HL-60 (cell line): ENCODE data around the gene MAN1A2.

Source experiments
- DNase-seq, 2 experiments: peaks; one replicate each; pipeline ENCODE4 v3.0.0-alpha.2; 2010 to 2020; ENCODE audit warnings: low read depth in 1 of 2, low spot score in 1 of 2
- H3K27ac ChIP-seq: fragments of 250-450 bp; sonication (Bioruptor Pico); replicated peaks from 2 replicates; pipeline ENCODE4 v1.5.1; 2020; ENCODE audit warnings: mild to moderate bottlenecking, moderate library complexity
- H3K27me3 ChIP-seq: fragments of 250-450 bp; sonication (Bioruptor Pico); 2 replicates; pipeline ENCODE4 v1.5.1; 2021; ENCODE audit warnings: mild to moderate bottlenecking, moderate library complexity; ENCODE audit not compliant: insufficient read depth, poor library complexity, severe bottlenecking
- H3K4me3 ChIP-seq: replicated peaks from 2 replicates; pipeline ENCODE4 v1.5.1; 2011; ENCODE audit warnings: mild to moderate bottlenecking, control low read depth, low read length; ENCODE audit not compliant: insufficient read depth
- CTCF ChIP-seq: IDR thresholded peaks from one replicate; pipeline ENCODE4 v1.5.1; 2011; ENCODE audit warnings: low read length, control low read depth, inconsistent platforms; ENCODE audit not compliant: insufficient read depth
- GABPA ChIP-seq: IDR thresholded peaks from 2 replicates; pipeline ENCODE4 v1.6.1; 2012; ENCODE audit warnings: low read depth
- POLR2AphosphoS5 ChIP-seq: IDR thresholded peaks from 2 replicates; pipeline ENCODE4 v1.6.1; 2012; ENCODE audit warnings: low read depth
- REST ChIP-seq: IDR thresholded peaks from 2 replicates; pipeline ENCODE4 v1.6.1; 2012; ENCODE audit warnings: low read depth; ENCODE audit not compliant: insufficient replicate concordance
- SPI1 ChIP-seq: IDR thresholded peaks from 2 replicates; pipeline ENCODE4 v1.6.1; 2012; ENCODE audit warnings: low read depth, mild to moderate bottlenecking, borderline replicate concordance

Gene MAN1A2

GRCh38 chr1:117546467-117546866 lies 179.2 kb downstream of the MAN1A2 start:
- no peak for DNase-seq
- Histone ChIP-seq H3K27ac (no peak overlapping the region), H3K4me3 (no peak overlapping the region), H3K27me3 (no peaks in the 10 kb centered on the region)
- no peak for TF ChIP-seq REST
- no peak for TF ChIP-seq CTCF
- no peak for TF ChIP-seq GABPA
- no peak for TF ChIP-seq SPI1
- TF ChIP-seq POLR2AphosphoS5 = no peak

GRCh38 chr1:117553471-117553870 lies 186.2 kb downstream of the MAN1A2 start:
- Histone ChIP-seq H3K4me3 (no peak overlapping the region), H3K27me3 (no peaks in the 10 kb centered on the region), H3K27ac (no peak overlapping the region)
- DNase-seq = no peak
- TF ChIP-seq CTCF = no peak
- TF ChIP-seq POLR2AphosphoS5 = no peak
- TF ChIP-seq GABPA = no peak
- TF ChIP-seq SPI1 = no peak
- no peak for TF ChIP-seq REST

- no peak for TF ChIP-seq POLR2AphosphoS5
- no peak for TF ChIP-seq SPI1
- TF ChIP-seq CTCF = no peak
Observed at GRCh38 chr1:117555806-117556205, 188.6 kb downstream of the MAN1A2 start.

GRCh38 chr1:117556341-117556740 lies 189.1 kb downstream of the MAN1A2 start:
- TF ChIP-seq SPI1 (no peak), GABPA (no peak), CTCF (no peak), POLR2AphosphoS5 (no peak), REST (no peak)
- DNase-seq = no peak

More at GRCh38 chr1:117555806-117556205, 188.6 kb downstream of the MAN1A2 start:
- H3K4me3 ChIP-seq = no peak overlapping the region
- DNase-seq = no peak
- no peaks in the 10 kb centered on the region for H3K27me3 ChIP-seq
- no peak overlapping the region for H3K27ac ChIP-seq

More at GRCh38 chr1:117556341-117556740, 189.1 kb downstream of the MAN1A2 start:
- H3K4me3 ChIP-seq = no peak overlapping the region
- no peak overlapping the region for H3K27ac ChIP-seq
- no peaks in the 10 kb centered on the region for H3K27me3 ChIP-seq
